Kidney epithelial cell (primary cell): ENCODE results near the gene TRIM60. TPM values are rescaled to one million over a fixed set of nuclear protein-coding genes. Genes with fewer than 3 reads are reported as not detected.
"Not testable (repeated sequence)": the region's sequence is repeated elsewhere in the genome, so short reads cannot be mapped to it uniquely, and the experiment has no call there.

Experiments used
- DNase-seq: peaks from one replicate; pipeline ENCODE4 v3.0.0-alpha.2; 2010; ENCODE audit warnings: low read depth
- H3K27me3 ChIP-seq: 2 replicates; pipeline ENCODE4 v1.6.0; 2011; ENCODE audit warnings: low read length; ENCODE audit not compliant: control insufficient read depth, insufficient read depth
- H3K36me3 ChIP-seq: 2 replicates; pipeline ENCODE4 v1.5.1; 2011; ENCODE audit warnings: low read length; ENCODE audit not compliant: control insufficient read depth, insufficient read depth
- H3K4me3 ChIP-seq: 2 replicates; pipeline ENCODE4 v1.5.1; 2011; ENCODE audit warnings: low read depth, mild to moderate bottlenecking, control low read depth, low read length
- CTCF ChIP-seq: IDR thresholded peaks from 2 replicates; pipeline ENCODE4 v1.5.1; 2011; ENCODE audit warnings: mild to moderate bottlenecking, moderate library complexity, low read length, control low read depth, inconsistent platforms; ENCODE audit not compliant: insufficient read depth, poor library complexity, severe bottlenecking
- total RNA-seq: library from RNA; depleted of rRNA; stranded (reverse); fragments of >200 nt; gene quantifications from 2 replicates; pipeline ENCODE4 v1.2.3, GENCODE V29; 2015

The TRIM60 gene
- total RNA-seq, 1 donor from 2014 or later = not detected

DNA sequence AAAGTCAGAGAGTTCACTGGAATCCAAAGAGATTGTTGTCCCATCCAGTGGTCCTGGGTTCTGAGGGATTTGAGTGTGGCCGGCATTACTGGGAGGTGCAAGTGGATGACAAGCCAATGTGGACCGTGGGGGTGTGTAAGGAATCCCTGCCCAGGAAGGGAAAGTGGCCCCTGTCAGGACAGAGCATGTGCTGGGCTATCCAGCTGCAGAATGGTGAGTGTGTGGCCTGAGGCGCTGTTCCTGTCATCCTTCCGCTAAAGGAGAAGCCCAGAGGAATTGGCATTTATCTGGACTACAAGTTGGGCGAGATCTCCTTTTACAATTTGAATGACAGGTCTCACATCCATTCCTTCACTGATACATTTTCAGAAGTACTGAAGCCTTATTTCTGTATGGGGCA, 20.4 kb upstream of the TRIM60 start:
- H3K36me3 ChIP-seq = no peaks in the 10 kb centered on the region
- TF ChIP-seq CTCF = no peak
- H3K27me3 ChIP-seq = no peaks in the 10 kb centered on the region
- H3K4me3 ChIP-seq = no peak overlapping the region
- no peak for DNase-seq

GRCh38 chr4:165013691-165014090, 18.1 kb upstream of the TRIM60 start:
- H3K4me3 ChIP-seq = no peak overlapping the region
- H3K36me3 ChIP-seq = no peaks in the 10 kb centered on the region
- H3K27me3 ChIP-seq = no peaks in the 10 kb centered on the region
- DNase-seq = no peak
- no peak for TF ChIP-seq CTCF

DNA sequence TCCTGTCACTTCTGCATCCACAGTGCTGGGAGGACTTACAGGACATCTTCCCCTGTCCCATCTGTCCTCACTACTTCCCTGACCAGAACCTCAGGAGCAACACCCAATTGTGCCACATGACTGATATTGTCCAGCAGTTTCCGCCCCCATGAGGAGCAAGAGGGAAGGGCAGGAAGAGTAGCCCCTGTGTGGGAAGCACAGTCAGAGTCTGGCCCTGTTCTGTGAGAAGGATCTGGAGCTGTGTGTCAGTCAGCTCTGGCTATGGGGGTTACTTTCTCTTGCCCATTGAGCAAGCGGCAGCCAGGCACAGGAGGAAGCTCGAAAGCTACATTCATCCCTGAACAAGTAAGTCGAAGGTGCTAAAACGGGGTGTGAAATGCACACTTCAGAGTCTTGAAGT, 14.8 kb upstream of the TRIM60 start:
- DNase-seq = no peak
- peak; percentile 19 for TF ChIP-seq CTCF
- H3K36me3 ChIP-seq = no peaks in the 10 kb centered on the region
- H3K27me3 ChIP-seq = no peaks in the 10 kb centered on the region
- H3K4me3 ChIP-seq = no peak overlapping the region

- not testable (repeated sequence) for H3K27me3 ChIP-seq, DNase-seq, H3K36me3 ChIP-seq, H3K4me3 ChIP-seq
Measured at GRCh38 chr4:165019995-165020394, 11.8 kb upstream of the TRIM60 start.

DNA sequence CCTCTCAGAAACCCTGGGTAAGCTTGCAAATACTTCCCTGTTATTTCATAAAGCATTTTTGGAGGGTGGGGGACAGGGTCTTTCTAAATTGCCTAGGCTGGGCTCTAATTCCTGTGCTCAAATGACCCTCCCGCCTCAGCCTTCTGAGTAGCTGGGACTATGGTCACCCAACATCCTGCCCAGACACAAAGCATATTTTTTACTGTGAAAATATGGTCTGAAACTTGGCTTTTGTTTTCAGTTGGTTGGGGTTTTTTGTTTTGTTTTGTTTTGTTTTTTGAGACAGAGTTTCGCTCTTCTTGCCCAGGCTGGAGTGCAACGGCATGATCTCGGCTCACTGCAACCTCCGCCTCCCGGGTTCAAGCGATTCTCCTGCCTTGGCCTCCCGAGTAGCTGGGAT, 6.0 kb upstream of the TRIM60 start:
- not testable (repeated sequence) for H3K4me3 ChIP-seq, H3K27me3 ChIP-seq, H3K36me3 ChIP-seq, DNase-seq

GRCh38 chr4:165027762-165028402, 3.9 kb upstream of the TRIM60 start:
- DNase-seq = no peak

More at GRCh38 chr4:165027762-165028402, 3.9 kb upstream of the TRIM60 start:
- H3K27me3 ChIP-seq = no peaks in the 10 kb centered on the region
- TF ChIP-seq CTCF = no peak
- H3K36me3 ChIP-seq = no peaks in the 10 kb centered on the region
- H3K4me3 ChIP-seq = no peak overlapping the region
